Ishikawa (cell line): Measurements from ENCODE around the gene EPHA6.

ENCODE experiments used
- CEBPB ChIP-seq: IDR thresholded peaks from 2 replicates; pipeline ENCODE4 v1.6.1; 2012
- CREB1 ChIP-seq: IDR thresholded peaks from 2 replicates; pipeline ENCODE4 v1.6.1; 2012; ENCODE audit warnings: low read depth
- EGR1 ChIP-seq: IDR thresholded peaks from 2 replicates; pipeline ENCODE4 v1.6.1; 2012
- EP300 ChIP-seq: IDR thresholded peaks from 2 replicates; pipeline ENCODE4 v1.6.1; 2012; ENCODE audit warnings: borderline replicate concordance
- FOXM1 ChIP-seq: IDR thresholded peaks from 2 replicates; pipeline ENCODE4 v1.6.1; 2012; ENCODE audit warnings: low read depth, borderline replicate concordance
- MAX ChIP-seq: IDR thresholded peaks from 2 replicates; pipeline ENCODE4 v1.6.1; 2012
- NFIC ChIP-seq: IDR thresholded peaks from 2 replicates; pipeline ENCODE4 v1.6.1; 2012
- RAD21 ChIP-seq: IDR thresholded peaks from 2 replicates; pipeline ENCODE4 v1.6.1; 2012; ENCODE audit warnings: low read depth
- REST ChIP-seq: IDR thresholded peaks from 2 replicates; pipeline ENCODE4 v1.6.1; 2012; ENCODE audit warnings: low read depth, mild to moderate bottlenecking
- TAF1 ChIP-seq: IDR thresholded peaks from 2 replicates; pipeline ENCODE4 v1.6.1; 2012; ENCODE audit warnings: low read depth, mild to moderate bottlenecking
- TCF12 ChIP-seq: IDR thresholded peaks from 2 replicates; pipeline ENCODE4 v1.6.1; 2012; ENCODE audit warnings: low read depth
- TEAD4 ChIP-seq: IDR thresholded peaks from 2 replicates; pipeline ENCODE4 v1.6.1; 2012
- USF1 ChIP-seq: IDR thresholded peaks from 2 replicates; pipeline ENCODE4 v1.6.1; 2012
- YY1 ChIP-seq: IDR thresholded peaks from 2 replicates; pipeline ENCODE4 v1.6.1; 2012; ENCODE audit warnings: low read depth
- ZBTB7A ChIP-seq: IDR thresholded peaks from 2 replicates; pipeline ENCODE4 v1.6.1; 2012; ENCODE audit warnings: low read depth

The EPHA6 gene

GRCh38 chr3:97076673-97077072, 262.3 kb downstream of the EPHA6 start:
- TF ChIP-seq RAD21 (no peak), TCF12 (no peak), TEAD4 (no peak), TAF1 (no peak), EP300 (no peak), YY1 (no peak), REST (no peak)

- TF ChIP-seq TCF12 (no peak), ZBTB7A (no peak), TAF1 (no peak), NFIC (no peak), RAD21 (no peak), EP300 (no peak), TEAD4 (no peak), MAX (no peak), YY1 (no peak), EGR1 (no peak), USF1 (no peak), REST (no peak), CEBPB (no peak), CREB1 (no peak)
These were observed 275.2 kb downstream of the EPHA6 start for GRCh38 chr3:97089621-97090020.

- TF ChIP-seq CREB1 (no peak), RAD21 (no peak), CEBPB (no peak)
These were observed 288.2 kb downstream of the EPHA6 start for GRCh38 chr3:97102641-97103040.

GRCh38 chr3:97105989-97106651, 291.7 kb downstream of the EPHA6 start:
- no peak for TF ChIP-seq EP300
- no peak for TF ChIP-seq RAD21
- TF ChIP-seq TCF12 = no peak
- no peak for TF ChIP-seq FOXM1
- TF ChIP-seq REST = no peak
- TF ChIP-seq USF1 = no peak
- TF ChIP-seq CEBPB = no peak
- no peak for TF ChIP-seq TEAD4
- TF ChIP-seq ZBTB7A = no peak
- no peak for TF ChIP-seq YY1
- TF ChIP-seq TAF1 = no peak
- no peak for TF ChIP-seq MAX
- no peak for TF ChIP-seq EGR1
- no peak for TF ChIP-seq NFIC
- no peak for TF ChIP-seq CREB1

- TF ChIP-seq FOXM1 (no peak), EP300 (no peak), RAD21 (no peak), ZBTB7A (no peak), REST (no peak), TCF12 (no peak), TEAD4 (no peak), USF1 (no peak), YY1 (no peak), CEBPB (no peak), CREB1 (no peak), TAF1 (no peak), EGR1 (no peak), NFIC (no peak), MAX (no peak)
These were observed 292.2 kb downstream of the EPHA6 start for GRCh38 chr3:97106652-97106989.
